Esophagus squamous epithelium (tissue), 4 donors: ENCODE measurements around the gene DICER1.

ENCODE experiments used
- CTCF ChIP-seq, 6 experiments: fragments of 450-650 bp in 4 of 6; fragments of 200-600 bp in 2 of 6; sonication (generic) in 2 of 6; IDR thresholded peaks; one replicate each; pipeline ENCODE4 v1.5.1; 2016 to 2019; ENCODE audit warnings: antibody characterized with exemption in 6 of 6, mild to moderate bottlenecking in 4 of 6, moderate library complexity in 4 of 6
- POLR2A ChIP-seq, 4 donors: fragments of 450-650 bp; IDR thresholded peaks; one replicate each; pipeline ENCODE4 v1.6.1; 2017; ENCODE audit warnings: antibody characterized with exemption in 4 of 4, mild to moderate bottlenecking in 4 of 4, moderate library complexity in 3 of 4

- TF ChIP-seq CTCF (IDR thresholded peaks at IDR 0.05) (no peak), POLR2A (IDR thresholded peaks at IDR 0.05) (no peak)
Observed at GRCh38 chr14:95167177-95167576, 9.8 kb upstream of the DICER1 start.
